Measurements from ENCODE around the gene SQSTM1. TPM values are rescaled to one million over a fixed set of nuclear protein-coding genes. Genes with fewer than 3 reads are reported as not detected.

SQSTM1 gene
- total RNA-seq, 1 experiment from 2014 or later: 341 TPM

- ATAC-seq: peak; percentile 50
- Histone ChIP-seq H3K9me2 (replicated peaks; ENCODE audit: low read length) (no peaks in the 10 kb centered on the region), H3K27ac (ENCODE audit: low read length) (peak overlapping the region; percentile 96), H3K27me3 (ENCODE audit: low read length) (no peaks in the 10 kb centered on the region), H3K9me3 (ENCODE audit: low read length) (no peaks in the 10 kb centered on the region), H3K79me2 (ENCODE audit: low read length) (peaks cover 56% of the 10 kb centered on the region), H4K20me1 (ENCODE audit: low read length) (peaks cover 50% of the 10 kb centered on the region), H3K36me3 (ENCODE audit: low read depth, low read length) (peaks cover 23% of the 10 kb centered on the region), H3F3A (ENCODE audit: low read length, unreplicated experiment) (no peaks in the 10 kb centered on the region), H3K9ac (ENCODE audit: low read length) (peak overlapping the region; percentile 94), H3K4me3 (ENCODE audit: low read length) (peak overlapping the region; percentile 93), H3K4me2 (ENCODE audit: low read length) (peak overlapping the region; percentile 89), H2AFZ (ENCODE audit: low read length) (no peak overlapping the region), H3K4me1 (ENCODE audit: insufficient read depth, low read length) (peaks cover 41% of the 10 kb centered on the region)
- intact Hi-C loops (cut with micrococcal nuclease): loop anchor here (2.0 kb wide), 1 partner anchor 59 kb away; no protein-coding TSS in a partner anchor
- CTCF ChIA-PET: no interaction called here
- DNase-seq: peak; percentile 80
- TF ChIP-seq CTCF (conservative IDR thresholded peaks at IDR 0.05; ENCODE audit: low read depth, low read length) (no peak), EZH2 (IDR thresholded peaks at IDR 0.05; ENCODE audit: low read length, unreplicated experiment) (no peak), EZH2phosphoT487 (IDR thresholded peaks at IDR 0.05; ENCODE audit: borderline replicate concordance, low read length) (no peak)
- POLR2A ChIA-PET (ENCODE audit: unreplicated experiment): interaction anchor here (0.9 kb wide), 1 partner anchor 10 kb away, joined by 5 read pairs; no protein-coding TSS in a partner anchor
- BruUV-seq (replicated peaks): no TSS peak
Observed at GRCh38 chr5:179821298-179822058, 773 bp downstream of the SQSTM1 start.

- no peak overlapping the region for H3K27ac ChIP-seq (ENCODE audit: low read length)
- peak overlapping the region; percentile 89 for H3K4me2 ChIP-seq (ENCODE audit: low read length)
- TSS peak; percentile 55 for BruUV-seq (replicated peaks)
- TF ChIP-seq EZH2phosphoT487 (IDR thresholded peaks at IDR 0.05; ENCODE audit: borderline replicate concordance, low read length) (no peak), CTCF (conservative IDR thresholded peaks at IDR 0.05; ENCODE audit: low read depth, low read length) (no peak), EZH2 (IDR thresholded peaks at IDR 0.05; ENCODE audit: low read length, unreplicated experiment) (no peak)
- H3K4me1 ChIP-seq (ENCODE audit: insufficient read depth, low read length): peaks cover 41% of the 10 kb centered on the region
- POLR2A ChIA-PET (ENCODE audit: unreplicated experiment): no interaction called here
- peaks cover 50% of the 10 kb centered on the region for H4K20me1 ChIP-seq (ENCODE audit: low read length)
- peaks cover 56% of the 10 kb centered on the region for H3K79me2 ChIP-seq (ENCODE audit: low read length)
- CTCF ChIA-PET: no interaction called here
- H3K9ac ChIP-seq (ENCODE audit: low read length): peak overlapping the region; percentile 94; the same call in 1 of the 2 replicates
- peak overlapping the region; percentile 93 for H3K4me3 ChIP-seq (ENCODE audit: low read length)
- ATAC-seq: no peak
- no peak overlapping the region for H2AFZ ChIP-seq (ENCODE audit: low read length)
- DNase-seq: no peak
- peaks cover 28% of the 10 kb centered on the region for H3K36me3 ChIP-seq (ENCODE audit: low read depth, low read length)
- no peaks in the 10 kb centered on the region for H3K27me3 ChIP-seq (ENCODE audit: low read length)
- intact Hi-C loops (cut with micrococcal nuclease): no loop called here
- no peaks in the 10 kb centered on the region for H3F3A ChIP-seq (ENCODE audit: low read length, unreplicated experiment)
- no peaks in the 10 kb centered on the region for H3K9me3 ChIP-seq (ENCODE audit: low read length)
- H3K9me2 ChIP-seq (replicated peaks; ENCODE audit: low read length): no peaks in the 10 kb centered on the region
Observed at GRCh38 chr5:179822059-179822432, 1.3 kb downstream of the SQSTM1 start.

- H3K9me2 ChIP-seq (replicated peaks; ENCODE audit: low read length): no peaks in the 10 kb centered on the region
- H3K4me2 ChIP-seq (ENCODE audit: low read length): peak overlapping the region; percentile 89
- H2AFZ ChIP-seq (ENCODE audit: low read length): no peak overlapping the region
- no peak overlapping the region for H3K27ac ChIP-seq (ENCODE audit: low read length)
- peaks cover 31% of the 10 kb centered on the region for H3K36me3 ChIP-seq (ENCODE audit: low read depth, low read length)
- no peaks in the 10 kb centered on the region for H3K27me3 ChIP-seq (ENCODE audit: low read length)
- peak overlapping the region; percentile 93 for H3K4me3 ChIP-seq (ENCODE audit: low read length)
- no peaks in the 10 kb centered on the region for H3F3A ChIP-seq (ENCODE audit: low read length, unreplicated experiment)
- DNase-seq: no peak
- H3K4me1 ChIP-seq (ENCODE audit: insufficient read depth, low read length): peaks cover 44% of the 10 kb centered on the region
- peaks cover 56% of the 10 kb centered on the region for H3K79me2 ChIP-seq (ENCODE audit: low read length)
- intact Hi-C loops (cut with micrococcal nuclease): no loop called here
- POLR2A ChIA-PET (ENCODE audit: unreplicated experiment): no interaction called here
- no TSS peak for BruUV-seq (replicated peaks)
- no peak for ATAC-seq
- H3K9me3 ChIP-seq (ENCODE audit: low read length): no peaks in the 10 kb centered on the region
- H4K20me1 ChIP-seq (ENCODE audit: low read length): peaks cover 50% of the 10 kb centered on the region
- peak overlapping the region; percentile 94; the same call in 1 of the 2 replicates for H3K9ac ChIP-seq (ENCODE audit: low read length)
- CTCF ChIA-PET: no interaction called here
- TF ChIP-seq CTCF (conservative IDR thresholded peaks at IDR 0.05; ENCODE audit: low read depth, low read length) (no peak), EZH2 (IDR thresholded peaks at IDR 0.05; ENCODE audit: low read length, unreplicated experiment) (no peak), EZH2phosphoT487 (IDR thresholded peaks at IDR 0.05; ENCODE audit: borderline replicate concordance, low read length) (no peak)
Observed at GRCh38 chr5:179822444-179822990, 1.8 kb downstream of the SQSTM1 start.

All from PC-3 (cell line).